T47D (cell line): ENCODE results near the gene CGAS.
A peak's percentile ranks its signal among the peaks of the same experiment; 100 is the strongest.
"Not testable (repeated sequence)": the region's sequence is repeated elsewhere in the genome, so short reads cannot be mapped to it uniquely, and the experiment has no call there.

Experiments
- DNase-seq, 2 experiments: peaks; one replicate each; pipeline versions ENCODE4 v3.0.0 to v3.0.0-alpha.2; 2011 to 2012; ENCODE audit warnings: low read depth in 1 of 2, low spot score in 1 of 2
- JUND ChIP-seq: IDR thresholded peaks from 2 replicates; pipeline ENCODE4 v1.6.1; 2012; ENCODE audit warnings: low read depth
- in situ Hi-C: cut with HindIII; loops from 2 replicates; pipeline ENCODE4 v1.10.0; 2016; ENCODE audit warnings: low sequenced_read_pairs, low pct_unique_long_range_greater_than_20kb

The CGAS gene

DNA sequence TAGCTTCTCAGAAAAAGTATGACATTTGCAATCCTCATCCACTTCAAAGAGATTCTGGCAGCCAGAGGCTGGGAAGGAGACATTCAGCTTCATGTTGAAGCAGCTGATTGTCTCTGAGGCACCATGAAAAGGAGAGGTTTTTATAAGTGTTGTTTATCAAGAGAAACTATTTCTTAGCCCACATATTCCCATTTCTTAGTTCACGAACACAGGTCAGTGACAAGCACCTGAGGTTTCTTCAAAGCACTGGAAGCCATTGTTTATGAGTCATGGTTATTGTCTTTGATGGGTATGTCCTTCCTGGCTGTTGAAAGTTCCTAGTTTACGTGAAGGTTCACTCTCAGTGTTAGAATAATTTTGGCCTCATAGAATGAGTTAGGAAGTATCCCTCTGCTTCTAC is 60.4 kb downstream of the CGAS start:
- TF ChIP-seq JUND = no peak
- in situ Hi-C loops = no loop called here
- DNase-seq = no peak

DNA sequence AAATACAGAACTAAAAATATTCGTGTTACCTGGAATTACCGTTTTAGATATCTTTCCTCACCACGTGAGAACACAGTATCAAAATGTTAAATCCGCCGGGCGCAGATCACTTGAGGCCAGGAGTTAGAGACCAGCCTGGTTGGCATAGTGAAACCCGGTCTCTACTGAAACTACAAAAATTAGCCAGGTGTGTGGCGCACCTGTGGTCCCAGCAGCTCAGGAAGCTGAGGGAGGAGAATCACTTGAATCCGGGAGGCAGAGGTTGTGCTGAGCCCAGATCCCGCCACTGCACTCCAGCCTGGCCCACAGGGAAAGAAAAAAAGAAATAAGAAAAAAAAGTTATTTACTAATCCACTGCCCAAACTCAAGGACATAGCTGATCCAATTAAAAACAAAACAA is 62.2 kb downstream of the CGAS start:
- no peak for TF ChIP-seq JUND
- in situ Hi-C loops = no loop called here

DNA sequence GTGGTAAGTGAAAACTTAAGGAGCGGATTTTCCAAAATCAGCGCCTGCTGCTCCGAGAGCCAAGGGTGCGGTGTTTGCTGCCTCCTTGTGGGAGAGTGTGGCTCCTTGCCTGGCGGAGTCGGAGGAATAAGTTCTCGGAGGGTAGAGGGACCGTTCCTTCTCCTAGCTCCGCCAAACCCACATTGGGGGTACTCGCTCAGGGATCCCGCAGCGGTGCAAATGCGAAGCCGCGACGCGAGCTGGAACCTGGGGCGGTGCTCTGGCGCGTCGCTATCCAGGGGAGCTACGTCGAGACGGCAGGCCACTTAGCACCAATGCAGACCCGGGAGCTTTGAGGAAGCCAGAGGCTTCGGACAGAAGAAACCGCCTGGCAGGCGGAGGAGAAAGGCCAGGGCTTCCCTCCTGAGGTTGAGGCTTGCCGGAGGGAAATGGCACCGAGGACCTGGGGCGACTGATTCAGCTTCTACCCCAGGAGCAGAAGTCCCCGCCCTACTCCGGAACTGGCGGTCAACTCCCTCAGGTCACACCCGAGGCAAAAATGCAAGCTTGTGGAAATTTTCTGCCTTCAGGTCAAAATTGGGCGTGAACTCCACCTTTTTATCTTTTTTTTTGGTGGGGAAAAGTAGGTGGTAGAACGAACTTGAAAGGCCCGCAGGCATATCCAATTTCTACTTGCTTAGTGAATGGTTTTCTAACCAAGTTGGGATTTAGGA is 63.1 kb downstream of the CGAS start:
- in situ Hi-C loops = no loop called here
- DNase-seq = peak; percentile 35 to 66
- no peak for TF ChIP-seq JUND

More for the DNA sequence above, 62.2 kb downstream of the CGAS start:
- no peak for DNase-seq

- TF ChIP-seq JUND = no peak
- in situ Hi-C loops = no loop called here
These were observed 63.7 kb downstream of the CGAS start for GRCh38 chr6:73388433-73388799.

DNA sequence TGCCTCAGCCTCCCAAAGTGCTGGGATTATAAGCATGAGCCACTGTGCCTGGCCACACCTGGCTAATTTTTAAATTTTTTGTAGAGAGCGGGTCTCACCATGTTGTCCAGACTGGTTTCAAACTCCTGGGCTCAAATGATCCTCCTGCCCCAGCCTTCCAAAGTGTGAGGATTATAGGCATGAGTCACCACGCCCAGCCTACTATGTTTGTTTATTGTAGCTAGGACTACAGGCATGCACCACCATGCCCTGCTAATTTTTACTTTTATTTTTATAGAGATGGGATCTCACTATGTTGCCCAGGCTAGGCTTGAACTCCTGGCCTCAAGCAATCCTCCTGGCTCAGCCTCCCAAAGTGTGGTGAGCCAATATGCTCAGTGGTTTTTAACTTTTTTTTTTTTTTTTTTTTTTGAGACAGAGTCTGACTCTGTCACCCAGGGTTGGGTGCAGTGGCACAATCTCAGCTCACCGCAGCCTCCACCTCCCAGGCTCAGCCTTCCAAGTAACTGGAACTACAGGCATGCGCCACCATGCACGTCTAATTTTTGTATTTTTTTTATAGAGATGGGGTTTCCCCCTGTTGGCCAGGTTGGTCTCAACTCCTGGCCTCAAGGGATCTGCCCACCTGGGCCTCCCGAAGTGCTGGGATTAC is 69.5 kb downstream of the CGAS start:
- peak in 1 of 2 experiments; percentile 2 for DNase-seq
- in situ Hi-C loops = no loop called here
- TF ChIP-seq JUND = no peak

More at GRCh38 chr6:73388433-73388799, 63.7 kb downstream of the CGAS start:
- no peak for DNase-seq

GRCh38 chr6:73381531-73381930 is 70.6 kb downstream of the CGAS start:
- DNase-seq, in situ Hi-C loops: not testable (repeated sequence)

GRCh38 chr6:73377225-73377624 is 74.9 kb downstream of the CGAS start:
- DNase-seq = no peak
- in situ Hi-C loops = no loop called here
- no peak for TF ChIP-seq JUND

- no peak for DNase-seq
- no peak for TF ChIP-seq JUND
- in situ Hi-C loops = no loop called here
These were observed 76.9 kb downstream of the CGAS start for GRCh38 chr6:73375216-73375615.
